CD4-positive, alpha-beta T cell treated with Interleukin-4 for 1 hour (primary cell): ENCODE results near the gene KLHL29.
"Not testable (repeated sequence)": the region's sequence is repeated elsewhere in the genome, so short reads cannot be mapped to it uniquely, and the experiment has no call there.

Experiments used
- DNase-seq, 2 donors: peaks; one replicate each; pipeline ENCODE4 v3.0.0-alpha.2; 2020 to 2022

The KLHL29 gene

GRCh38 chr2:23373666-23374065, 11.3 kb upstream of the KLHL29 start:
- no peak for DNase-seq

DNA sequence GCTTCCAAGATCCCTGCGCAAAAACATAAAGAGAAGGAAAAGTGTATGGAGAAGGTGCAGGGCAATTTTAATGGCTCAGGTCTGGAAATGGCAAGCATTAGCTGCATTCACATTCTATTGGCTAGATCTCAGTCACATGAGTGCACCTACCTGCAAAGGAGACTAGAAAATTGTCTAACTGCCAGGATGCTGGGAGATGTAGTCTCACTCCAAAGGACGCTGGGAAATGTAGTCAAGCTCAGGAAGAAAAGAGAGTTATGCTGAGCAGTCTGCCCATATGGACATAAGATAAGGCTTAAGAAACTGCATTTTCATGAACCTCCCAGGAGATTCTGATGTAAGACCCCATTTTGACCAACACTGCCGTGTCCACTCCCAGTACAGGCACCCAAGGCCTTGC, 9.5 kb upstream of the KLHL29 start:
- peak in 1 of 2 donors; percentile 20 for DNase-seq

DNA sequence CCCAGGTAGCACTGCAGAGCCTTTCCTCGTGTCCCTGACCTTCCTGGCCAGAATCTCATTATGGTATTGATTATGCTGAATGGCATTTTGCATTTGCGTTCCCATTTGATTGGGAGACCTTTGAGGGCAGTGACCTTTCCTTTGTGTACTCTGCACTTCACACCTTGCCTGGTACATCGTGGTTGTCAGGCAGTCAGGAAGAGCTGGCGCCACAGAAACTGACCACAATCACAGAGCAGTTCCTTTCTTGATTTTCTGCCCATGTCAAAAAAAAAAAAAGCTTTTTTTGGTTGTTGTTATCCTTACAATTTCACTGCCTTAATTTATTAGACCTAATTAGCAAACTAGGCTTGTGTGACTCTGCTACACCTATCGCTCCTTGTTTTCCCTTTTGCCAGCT, 8.9 kb upstream of the KLHL29 start:
- no peak for DNase-seq

GRCh38 chr2:23376972-23377371, 8.0 kb upstream of the KLHL29 start:
- no peak for DNase-seq

GRCh38 chr2:23377771-23378170, 7.2 kb upstream of the KLHL29 start:
- DNase-seq, result no peak

GRCh38 chr2:23378496-23378895, 6.5 kb upstream of the KLHL29 start:
- DNase-seq, result no peak

DNA sequence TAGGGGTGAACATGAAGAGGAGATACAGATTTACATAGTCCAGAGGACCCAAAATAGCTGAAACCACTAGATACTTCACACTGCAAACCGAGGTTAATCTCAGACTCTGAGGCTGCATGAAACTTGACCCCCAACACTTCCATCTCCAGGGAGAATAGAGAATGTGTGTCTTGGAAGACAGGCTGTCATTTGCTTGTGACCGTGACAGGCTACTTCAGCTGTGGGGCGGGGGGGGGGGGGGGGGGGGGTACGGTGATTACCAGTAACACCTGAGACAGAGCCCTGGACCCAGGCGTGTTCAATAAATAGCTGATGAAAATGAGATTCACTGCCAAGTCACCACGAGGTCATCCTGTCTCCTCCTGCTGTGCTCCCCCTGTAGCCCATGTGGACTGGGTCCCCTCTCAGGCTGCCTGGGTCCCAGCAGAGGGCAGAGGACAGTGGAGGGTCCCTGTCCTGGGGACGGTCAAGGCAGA, 5.7 kb upstream of the KLHL29 start:
- DNase-seq, result no peak

- peak; percentile 28 to 53 for DNase-seq
Measured at GRCh38 chr2:23380562-23381065, 4.4 kb upstream of the KLHL29 start.

DNA sequence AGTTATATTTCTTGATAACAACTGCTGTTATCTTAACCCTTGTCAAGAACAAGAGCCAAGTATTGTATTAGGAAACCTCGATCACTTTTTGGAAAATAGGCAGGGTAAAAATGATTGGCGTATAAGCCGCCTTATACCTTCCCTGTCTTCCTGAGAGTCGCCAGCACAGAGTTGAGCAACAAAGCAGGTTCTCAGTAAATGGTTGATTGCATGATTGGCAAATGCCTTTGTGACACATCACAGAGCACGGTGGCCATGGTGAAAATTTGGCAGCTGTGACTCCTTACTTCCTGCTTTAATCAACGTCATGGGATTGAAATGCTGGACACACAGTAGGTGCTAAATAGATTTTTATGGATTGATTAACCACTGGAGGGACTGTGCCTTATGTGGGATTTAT, 3.9 kb upstream of the KLHL29 start:
- DNase-seq, result peak; percentile 38 to 44

- no peak for DNase-seq
Measured at GRCh38 chr2:23381485-23381884, 3.5 kb upstream of the KLHL29 start.

DNA sequence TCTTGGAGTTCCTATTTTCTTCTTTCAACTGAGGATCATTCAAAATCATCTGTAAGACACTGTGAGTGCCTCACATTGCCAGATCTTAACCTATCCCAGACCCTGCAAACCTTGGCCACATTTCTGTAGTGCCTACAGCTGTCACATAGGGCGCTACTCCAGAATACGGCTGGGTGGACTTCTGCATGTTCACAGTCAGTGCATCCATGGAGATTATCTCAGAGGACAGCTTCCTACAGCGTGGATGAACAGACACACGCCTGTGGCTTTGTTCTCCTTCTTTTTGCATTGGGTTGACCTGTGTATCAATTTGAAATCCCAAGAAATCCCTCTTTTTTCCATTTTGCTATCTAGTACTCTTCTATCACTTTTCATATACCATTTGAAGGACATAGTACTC, 1.9 kb upstream of the KLHL29 start:
- no peak for DNase-seq

- no peak for DNase-seq
Measured at GRCh38 chr2:23385351-23385747, 370 bp downstream of the KLHL29 start.

- DNase-seq, result no peak
Measured at GRCh38 chr2:23385748-23386338, 864 bp downstream of the KLHL29 start.

DNA sequence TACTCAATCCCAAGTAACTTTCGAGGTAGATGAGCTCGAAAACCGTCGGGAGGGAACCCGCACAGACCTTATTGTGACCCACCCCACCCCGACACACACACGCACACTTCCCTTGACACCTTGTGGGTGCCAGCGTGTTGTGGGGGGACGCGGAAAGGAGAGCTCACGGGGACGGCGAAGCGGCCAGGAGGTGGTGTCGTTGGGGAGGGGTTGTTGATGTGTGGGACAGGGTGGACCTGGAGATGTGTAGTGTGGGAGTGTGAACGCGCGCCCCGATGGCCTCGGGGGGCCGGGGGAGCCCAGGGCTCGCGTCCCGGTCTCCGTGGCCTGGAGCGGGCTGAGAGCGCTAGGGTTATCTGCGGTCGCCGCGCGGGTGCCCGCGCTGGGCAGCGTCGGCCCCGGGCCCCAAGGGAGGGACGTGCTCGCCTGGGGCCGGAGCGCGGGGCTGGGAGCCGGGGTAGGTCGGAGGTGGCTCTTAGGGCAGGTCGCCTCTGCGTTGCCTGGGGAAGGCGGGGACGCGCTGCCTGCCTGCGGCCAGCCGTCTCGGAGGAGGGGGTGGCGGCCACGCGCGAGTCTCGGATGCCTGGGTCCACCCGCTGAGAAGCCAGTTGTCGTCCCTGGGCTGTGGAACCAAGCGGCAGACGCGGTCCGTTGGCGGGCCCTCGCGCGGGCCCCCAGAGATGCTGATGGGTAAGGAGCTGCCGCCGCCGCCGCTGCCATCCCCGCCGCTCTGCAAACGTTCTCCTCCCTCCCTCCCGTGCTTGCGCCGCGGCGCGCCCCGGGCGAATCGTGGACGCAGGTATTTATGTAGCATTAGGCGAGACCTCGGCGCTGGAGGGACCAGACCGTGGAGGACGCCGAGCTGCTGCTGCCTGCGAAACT, 1.6 kb downstream of the KLHL29 start:
- no peak for DNase-seq

DNA sequence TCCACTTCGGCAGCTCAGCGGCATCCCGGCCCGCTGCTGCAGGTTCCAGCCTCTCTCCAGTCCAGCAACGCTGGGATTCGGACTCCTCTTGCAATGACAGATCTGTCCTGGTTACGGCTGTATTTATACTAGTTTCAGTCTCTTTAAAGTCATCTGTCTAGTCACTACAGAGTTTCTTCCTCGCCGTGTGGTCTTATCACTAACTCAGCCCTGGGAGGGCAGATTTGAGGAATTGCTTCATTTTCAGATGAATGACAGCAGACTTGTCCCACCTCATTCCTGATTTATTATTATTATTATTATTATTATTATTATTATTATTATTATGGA, 2.2 kb downstream of the KLHL29 start:
- DNase-seq, result no peak

- DNase-seq, result no peak
Measured at GRCh38 chr2:23387845-23388244, 2.9 kb downstream of the KLHL29 start.

GRCh38 chr2:23388294-23388693, 3.3 kb downstream of the KLHL29 start:
- no peak for DNase-seq

DNA sequence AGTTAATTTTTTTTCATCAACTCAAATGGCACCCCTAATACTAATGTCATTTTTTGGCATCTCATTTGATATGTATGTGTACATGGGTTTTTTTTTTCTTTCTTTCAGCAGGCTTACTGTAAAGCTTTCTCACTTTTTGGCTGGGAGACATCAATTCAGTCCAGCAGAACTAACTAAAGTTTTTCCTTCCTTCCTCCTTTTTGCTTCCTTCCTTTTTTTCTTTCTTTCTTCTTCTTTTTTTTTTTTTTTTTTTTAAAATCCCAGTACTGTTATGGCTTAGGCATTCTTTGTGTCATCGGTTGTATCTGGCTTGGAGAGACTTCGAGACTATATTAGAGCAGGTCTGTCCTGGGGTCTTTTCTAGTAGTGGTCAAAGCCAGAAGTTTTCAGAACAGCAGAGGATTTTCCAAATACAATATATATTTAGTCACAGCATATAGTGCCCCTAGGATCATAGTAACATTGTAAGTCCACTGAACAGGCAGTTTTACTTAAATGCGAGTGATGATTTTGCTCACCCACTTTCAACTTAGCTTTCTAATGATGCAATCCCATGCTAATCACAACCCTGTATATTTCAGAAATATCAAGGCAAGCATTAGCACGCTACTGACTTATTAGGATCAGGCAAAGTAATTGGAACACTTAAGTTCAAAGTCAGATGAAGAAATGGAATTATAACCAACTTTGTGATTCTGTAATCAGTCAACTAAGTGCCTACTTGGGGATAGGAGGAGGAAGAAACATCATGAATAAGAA, 4.0 kb downstream of the KLHL29 start:
- no peak for DNase-seq

- DNase-seq, result no peak
Measured at GRCh38 chr2:23390152-23390551, 5.2 kb downstream of the KLHL29 start.

GRCh38 chr2:23391237-23391736, 6.3 kb downstream of the KLHL29 start:
- DNase-seq, result not testable (repeated sequence)

GRCh38 chr2:23393722-23394121, 8.7 kb downstream of the KLHL29 start:
- DNase-seq, result no peak

DNA sequence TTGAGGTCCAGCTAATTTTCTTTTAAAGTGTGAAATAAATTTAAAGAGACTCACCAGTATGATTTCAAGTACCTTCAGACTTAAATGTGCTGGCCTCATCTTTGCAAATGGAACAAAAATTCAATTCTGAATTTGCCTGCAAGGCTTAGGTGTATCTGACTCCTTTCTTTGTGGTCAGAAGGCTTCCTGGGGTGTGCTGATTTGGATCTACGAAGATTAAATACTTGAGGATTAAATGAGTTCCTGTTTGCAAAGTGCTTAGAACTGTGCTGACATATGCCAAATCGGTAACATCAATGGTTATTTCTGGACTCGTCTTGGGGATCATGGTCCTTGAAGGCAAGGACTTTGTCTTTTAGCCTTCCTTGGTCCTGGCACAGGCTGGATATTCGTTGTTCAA, 9.7 kb downstream of the KLHL29 start:
- DNase-seq, result no peak

GRCh38 chr2:23397478-23397877, 12.5 kb downstream of the KLHL29 start:
- DNase-seq, result no peak
